SK-N-MC (cell line): ENCODE data around the gene CMTM5.

Experiments
- EZH2 ChIP-seq: fragments of 200-600 bp; sonication (generic); IDR thresholded peaks from one replicate; pipeline ENCODE4 v1.6.1; 2017; ENCODE audit warnings: antibody characterized with exemption
- FOXP2 ChIP-seq: optimal IDR thresholded peaks from 2 replicates; pipeline ENCODE3; 2011; ENCODE audit warnings: mild to moderate bottlenecking, moderate library complexity; ENCODE audit not compliant: insufficient read depth; ENCODE audit errors: extremely low read length, control extremely low read depth
- POLR2AphosphoS5 ChIP-seq: IDR thresholded peaks from 2 replicates; pipeline ENCODE4 v1.6.1; 2012; ENCODE audit warnings: mild to moderate bottlenecking, low read depth, low read length, borderline replicate concordance

GRCh38 chr14:23398348-23398747 is 21.5 kb downstream of the CMTM5 start:
- TF ChIP-seq EZH2 (no peak), POLR2AphosphoS5 (no peak), FOXP2 (no peak)
